ENCODE data around the gene INO80E.
A peak's percentile ranks its signal among the peaks of the same experiment; 100 is the strongest.

INO80E gene

DNA sequence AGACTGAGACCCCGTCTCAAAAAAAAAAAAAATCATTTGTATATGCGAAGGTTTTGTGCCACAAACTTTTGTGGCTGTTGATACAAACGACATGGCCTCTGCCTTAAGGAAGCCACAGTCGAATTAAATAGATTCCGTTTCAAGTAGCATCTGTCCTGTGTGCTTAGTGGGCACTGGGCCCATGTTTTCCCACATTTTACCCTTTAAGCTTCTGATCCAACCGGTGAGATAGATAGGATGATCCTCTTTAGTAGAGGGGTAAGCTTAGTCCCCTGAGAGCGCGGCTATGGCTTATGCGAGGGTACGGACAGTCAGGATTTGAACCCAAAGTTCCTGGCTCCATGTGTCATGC is 34.9 kb upstream of the INO80E start:
- CTCF ChIA-PET, result interaction anchor here (0.6 to 3.6 kb wide), 9 partner anchors 11 to 97 kb away, joined by 3 to 32 read pairs (median 4); partner anchors contain the start of gene TAOK2
- TF ChIP-seq, protein P1, sequence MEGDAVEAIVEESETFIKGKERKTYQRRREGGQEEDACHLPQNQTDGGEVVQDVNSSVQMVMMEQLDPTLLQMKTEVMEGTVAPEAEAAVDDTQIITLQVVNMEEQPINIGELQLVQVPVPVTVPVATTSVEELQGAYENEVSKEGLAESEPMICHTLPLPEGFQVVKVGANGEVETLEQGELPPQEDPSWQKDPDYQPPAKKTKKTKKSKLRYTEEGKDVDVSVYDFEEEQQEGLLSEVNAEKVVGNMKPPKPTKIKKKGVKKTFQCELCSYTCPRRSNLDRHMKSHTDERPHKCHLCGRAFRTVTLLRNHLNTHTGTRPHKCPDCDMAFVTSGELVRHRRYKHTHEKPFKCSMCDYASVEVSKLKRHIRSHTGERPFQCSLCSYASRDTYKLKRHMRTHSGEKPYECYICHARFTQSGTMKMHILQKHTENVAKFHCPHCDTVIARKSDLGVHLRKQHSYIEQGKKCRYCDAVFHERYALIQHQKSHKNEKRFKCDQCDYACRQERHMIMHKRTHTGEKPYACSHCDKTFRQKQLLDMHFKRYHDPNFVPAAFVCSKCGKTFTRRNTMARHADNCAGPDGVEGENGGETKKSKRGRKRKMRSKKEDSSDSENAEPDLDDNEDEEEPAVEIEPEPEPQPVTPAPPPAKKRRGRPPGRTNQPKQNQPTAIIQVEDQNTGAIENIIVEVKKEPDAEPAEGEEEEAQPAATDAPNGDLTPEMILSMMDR (IDR thresholded peaks at IDR 0.05; ENCODE audit: control extremely low read depth, extremely low read depth, low read depth, missing control alignments), result no peak
- POLR2A ChIA-PET, result interaction anchor here (0.7 kb wide), 1 partner anchor 31 kb away, joined by 8 read pairs; no protein-coding TSS in a partner anchor
- DNase-seq (ENCODE audit: extremely low spot score), result no peak

- TF ChIP-seq, protein P1 (IDR thresholded peaks at IDR 0.05; ENCODE audit: control extremely low read depth, extremely low read depth, low read depth, missing control alignments), result no peak
- POLR2A ChIA-PET, result interaction anchor here (1.2 kb wide), 1 partner anchor 12 kb away, joined by 5 read pairs; the partner anchor contains the start of gene TAOK2
- CTCF ChIA-PET, result interaction anchor here (0.6 to 3.6 kb wide), 11 partner anchors 10 to 165 kb away, joined by 3 to 32 read pairs (median 4); partner anchors contain the start of gene TAOK2
- peak; percentile 99 for DNase-seq (ENCODE audit: extremely low spot score)
These were observed 34.3 kb upstream of the INO80E start, which contains the start of gene TMEM219 for GRCh38 chr16:29961479-29962343. TSS of gene TMEM219 (plus strand) at chr16:29962079. CDS start at chr16:29963144, 1,065 bp downstream.

- TF ChIP-seq, protein P1 (IDR thresholded peaks at IDR 0.05; ENCODE audit: control extremely low read depth, extremely low read depth, low read depth, missing control alignments), result no peak
- ChIA-PET POLR2A (interaction anchor here (1.2 kb wide), 1 partner anchor 11 kb away, joined by 5 read pairs; the partner anchor contains the start of gene TAOK2), CTCF (interaction anchor here (0.6 to 3.6 kb wide), 8 partner anchors 10 to 166 kb away, joined by 3 to 32 read pairs (median 4); partner anchors contain the start of gene TAOK2)
- no peak for DNase-seq (ENCODE audit: extremely low spot score)
These were observed 33.6 kb upstream of the INO80E start for GRCh38 chr16:29962344-29962994.

DNA sequence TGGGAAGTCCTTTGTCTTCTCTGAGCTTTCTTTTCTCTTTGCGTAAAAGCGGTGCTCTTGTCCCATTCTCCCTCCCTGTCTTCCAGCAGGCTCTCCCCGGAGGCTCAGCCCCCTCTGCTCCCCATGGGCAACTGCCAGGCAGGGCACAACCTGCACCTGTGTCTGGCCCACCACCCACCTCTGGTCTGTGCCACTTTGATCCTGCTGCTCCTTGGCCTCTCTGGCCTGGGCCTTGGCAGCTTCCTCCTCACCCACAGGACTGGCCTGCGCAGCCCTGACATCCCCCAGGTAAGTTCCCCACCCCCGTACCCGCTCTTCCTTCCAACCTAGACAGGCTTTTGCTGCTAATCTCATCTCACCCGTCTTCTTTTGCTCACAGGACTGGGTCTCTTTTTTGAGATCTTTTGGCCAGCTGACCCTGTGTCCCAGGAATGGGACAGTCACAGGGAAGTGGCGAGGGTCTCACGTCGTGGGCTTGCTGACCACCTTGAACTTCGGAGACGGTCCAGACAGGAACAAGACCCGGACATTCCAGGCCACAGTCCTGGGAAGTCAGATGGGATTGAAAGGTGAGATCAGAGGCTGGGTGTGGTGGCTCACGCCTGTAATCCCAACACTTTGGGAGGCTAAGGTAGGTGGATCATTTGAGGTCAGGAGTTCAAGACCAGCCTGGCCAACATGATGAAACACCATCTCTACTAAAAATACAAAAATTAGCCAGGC is 32.9 kb upstream of the INO80E start:
- ChIA-PET CTCF (interaction anchor here (0.6 to 3.6 kb wide), 3 partner anchors 9 to 42 kb away, joined by 3 to 32 read pairs (median 4); partner anchors contain the start of gene TAOK2), POLR2A (interaction anchor here (0.6 kb wide), 1 partner anchor 640 kb away, joined by 6 read pairs; no protein-coding TSS in a partner anchor)
- TF ChIP-seq, protein P1 (IDR thresholded peaks at IDR 0.05; ENCODE audit: control extremely low read depth, extremely low read depth, low read depth, missing control alignments), result no peak
- no peak for DNase-seq (ENCODE audit: extremely low spot score)

GRCh38 chr16:29968205-29968604 is 27.8 kb upstream of the INO80E start:
- ChIA-PET CTCF (no interaction called here), POLR2A (no interaction called here)
- TF ChIP-seq, protein P1 (IDR thresholded peaks at IDR 0.05; ENCODE audit: control extremely low read depth, extremely low read depth, low read depth, missing control alignments), result no peak
- DNase-seq (ENCODE audit: extremely low spot score), result no peak

Data from GM10248 (cell line).